ENCODE measurements around the gene RGS6. TPM values are rescaled to one million over a fixed set of nuclear protein-coding genes. Genes with fewer than 3 reads are reported as not detected.

RGS6 gene
- total and polyA plus RNA-seq, 4 donors = 0.06 to 5.3 (median 0.17) TPM; not detected in 1

- Histone ChIP-seq H3K4me1 (ENCODE audit: control insufficient read depth in 4 of 4, insufficient read depth in 4 of 4, low read length in 3 of 4) (no peaks in the 10 kb centered on the region), H3K9me3 (ENCODE audit: control insufficient read depth in 4 of 4, low read length in 3 of 4) (no peaks in the 10 kb centered on the region), H3K9ac (ENCODE audit: low read depth in 1 of 2, low read length in 2 of 2) (no peak overlapping the region), H3K4me3 (ENCODE audit: low read depth in 1 of 3, low read length in 3 of 3) (no peak overlapping the region), H3K36me3 (ENCODE audit: control insufficient read depth in 4 of 4, insufficient read depth in 3 of 4, low read depth in 1 of 4, low read length in 3 of 4) (no peaks in the 10 kb centered on the region), H3K27me3 (ENCODE audit: control insufficient read depth in 4 of 4, insufficient read depth in 4 of 4, low read length in 3 of 4) (no peaks in the 10 kb centered on the region), H3K27ac (ENCODE audit: low read depth in 1 of 2, low read length in 2 of 2) (no peak overlapping the region)
- no peak for DNase-seq (ENCODE audit: low spot score)
- no peak for TF ChIP-seq FOXA2 (IDR thresholded peaks at IDR 0.05)
- no peak for TF ChIP-seq NR2F2 (IDR thresholded peaks at IDR 0.05)
- TF ChIP-seq RXRA (IDR thresholded peaks at IDR 0.05) = no peak
- no peak for TF ChIP-seq MAX (IDR thresholded peaks at IDR 0.05)
- no peak for TF ChIP-seq HNF4G (IDR thresholded peaks at IDR 0.05)
- no peak for TF ChIP-seq HNF4A (conservative IDR thresholded peaks at IDR 0.05)
- no peak for TF ChIP-seq JUND (IDR thresholded peaks at IDR 0.05)
- TF ChIP-seq TAF1 (conservative IDR thresholded peaks at IDR 0.05) = no peak
- TF ChIP-seq, protein P1, sequence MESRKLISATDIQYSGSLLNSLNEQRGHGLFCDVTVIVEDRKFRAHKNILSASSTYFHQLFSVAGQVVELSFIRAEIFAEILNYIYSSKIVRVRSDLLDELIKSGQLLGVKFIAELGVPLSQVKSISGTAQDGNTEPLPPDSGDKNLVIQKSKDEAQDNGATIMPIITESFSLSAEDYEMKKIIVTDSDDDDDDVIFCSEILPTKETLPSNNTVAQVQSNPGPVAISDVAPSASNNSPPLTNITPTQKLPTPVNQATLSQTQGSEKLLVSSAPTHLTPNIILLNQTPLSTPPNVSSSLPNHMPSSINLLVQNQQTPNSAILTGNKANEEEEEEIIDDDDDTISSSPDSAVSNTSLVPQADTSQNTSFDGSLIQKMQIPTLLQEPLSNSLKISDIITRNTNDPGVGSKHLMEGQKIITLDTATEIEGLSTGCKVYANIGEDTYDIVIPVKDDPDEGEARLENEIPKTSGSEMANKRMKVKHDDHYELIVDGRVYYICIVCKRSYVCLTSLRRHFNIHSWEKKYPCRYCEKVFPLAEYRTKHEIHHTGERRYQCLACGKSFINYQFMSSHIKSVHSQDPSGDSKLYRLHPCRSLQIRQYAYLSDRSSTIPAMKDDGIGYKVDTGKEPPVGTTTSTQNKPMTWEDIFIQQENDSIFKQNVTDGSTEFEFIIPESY (IDR thresholded peaks at IDR 0.05) = no peak
- TF ChIP-seq EGR1 (IDR thresholded peaks at IDR 0.05; ENCODE audit: low read depth in 2 of 2) = no peak
- no peak for TF ChIP-seq REST (IDR thresholded peaks at IDR 0.05)
- 51% methylated on average over 5 of the region's 5 CpGs for WGBS
Measured at GRCh38 chr14:71959055-71959454, 26.8 kb downstream of the RGS6 start.

- H3K27me3 ChIP-seq (ENCODE audit: control insufficient read depth in 4 of 4, insufficient read depth in 4 of 4, low read length in 3 of 4) = no peaks in the 10 kb centered on the region
- no peak for TF ChIP-seq NR2F2 (IDR thresholded peaks at IDR 0.05)
- no peak for TF ChIP-seq HNF4A (conservative IDR thresholded peaks at IDR 0.05)
- TF ChIP-seq FOXA1 (IDR thresholded peaks at IDR 0.05) = no peak
- TF ChIP-seq REST (IDR thresholded peaks at IDR 0.05) = no peak
- no peak for TF ChIP-seq GABPA (IDR thresholded peaks at IDR 0.05 in 1 of 2, conservative IDR thresholded peaks at IDR 0.05 in 1 of 2)
- TF ChIP-seq, protein P1 (IDR thresholded peaks at IDR 0.05) = no peak
- no peak for TF ChIP-seq EGR1 (IDR thresholded peaks at IDR 0.05; ENCODE audit: low read depth in 2 of 2)
- H3K36me3 ChIP-seq (ENCODE audit: control insufficient read depth in 4 of 4, insufficient read depth in 3 of 4, low read depth in 1 of 4, low read length in 3 of 4) = no peaks in the 10 kb centered on the region
- no peak for DNase-seq (ENCODE audit: low spot score)
- no peaks in the 10 kb centered on the region for H3K9me3 ChIP-seq (ENCODE audit: control insufficient read depth in 4 of 4, low read length in 3 of 4)
- no peak overlapping the region for H3K9ac ChIP-seq (ENCODE audit: low read depth in 1 of 2, low read length in 2 of 2)
- WGBS = 52% methylated on average over 8 of the region's 8 CpGs
- H3K27ac ChIP-seq (ENCODE audit: low read depth in 1 of 2, low read length in 2 of 2) = no peak overlapping the region
- no peaks in the 10 kb centered on the region for H3K4me1 ChIP-seq (ENCODE audit: control insufficient read depth in 4 of 4, insufficient read depth in 4 of 4, low read length in 3 of 4)
- no peak overlapping the region for H3K4me3 ChIP-seq (ENCODE audit: low read depth in 1 of 3, low read length in 3 of 3)
Measured at GRCh38 chr14:71960494-71961353, 28.5 kb downstream of the RGS6 start.
